RPMI7951 (cell line): ENCODE results near the gene GCLC. TPM values are rescaled to one million over a fixed set of nuclear protein-coding genes. Genes with fewer than 3 reads are reported as not detected.

Experiments used
- DNase-seq: peaks from one replicate; pipeline ENCODE4 v3.0.0-alpha.2; 2012; ENCODE audit warnings: low read depth
- total RNA-seq: library from RNA; depleted of rRNA; stranded (reverse); fragments of >200 nt; shearing (Covaris generic); gene quantifications from 2 replicates; pipeline ENCODE4 v1.2.3, GENCODE V29; 2014

GCLC gene
- total RNA-seq, 1 experiment from 2014 or later: 9.4 TPM

GRCh38 chr6:53524455-53524815 is 20.5 kb downstream of the GCLC start:
- no peak for DNase-seq

- no peak for DNase-seq
Measured at GRCh38 chr6:53523511-53524454, 21.1 kb downstream of the GCLC start.

- no peak for DNase-seq
Measured at GRCh38 chr6:53520320-53520928, 24.5 kb downstream of the GCLC start.

- no peak for DNase-seq
Measured at GRCh38 chr6:53518862-53519261, 26.0 kb downstream of the GCLC start.

- DNase-seq: peak; percentile 37
Measured at GRCh38 chr6:53517021-53517420, 27.9 kb downstream of the GCLC start.

DNA sequence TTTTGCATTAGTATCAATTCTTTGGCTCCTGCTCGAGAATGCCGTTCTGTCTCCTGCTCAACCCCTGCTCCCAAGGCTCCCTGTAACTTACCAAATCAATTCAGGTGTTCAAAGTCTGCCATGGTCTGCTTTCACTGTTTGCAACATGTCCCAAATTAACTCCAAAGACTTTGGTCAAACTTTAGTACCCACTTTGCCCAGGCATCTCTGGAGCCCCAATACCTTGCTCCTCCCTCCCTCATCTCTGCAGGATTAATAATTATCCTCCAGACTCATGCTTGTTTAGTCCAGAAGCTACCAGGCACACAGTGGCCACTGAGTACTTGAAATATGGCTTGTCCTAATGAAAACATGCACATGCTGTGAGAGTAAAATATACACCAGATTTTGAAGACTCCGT is 30.2 kb downstream of the GCLC start:
- DNase-seq: no peak

GRCh38 chr6:53513519-53513966 is 31.4 kb downstream of the GCLC start:
- no peak for DNase-seq

- no peak for DNase-seq
Measured at GRCh38 chr6:53513056-53513455, 31.8 kb downstream of the GCLC start.

DNA sequence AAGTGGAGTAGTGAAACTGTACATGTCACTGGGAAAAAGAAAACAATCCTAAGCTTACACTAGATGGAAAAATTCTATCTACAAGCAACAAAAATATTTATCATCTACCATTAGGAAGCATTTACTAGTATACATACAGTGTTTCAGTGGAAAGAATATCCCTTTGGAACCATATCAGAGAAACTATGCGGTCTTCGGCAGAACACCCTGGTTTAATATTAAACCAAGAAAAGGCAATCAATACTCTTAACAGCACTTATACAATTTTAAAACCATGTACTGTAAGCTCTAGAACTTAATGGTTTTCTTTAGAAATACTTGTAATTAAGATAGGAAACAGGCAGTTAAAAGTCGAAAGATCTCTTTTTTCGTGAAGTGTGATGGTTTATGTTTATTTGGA is 32.3 kb downstream of the GCLC start:
- no peak for DNase-seq

DNA sequence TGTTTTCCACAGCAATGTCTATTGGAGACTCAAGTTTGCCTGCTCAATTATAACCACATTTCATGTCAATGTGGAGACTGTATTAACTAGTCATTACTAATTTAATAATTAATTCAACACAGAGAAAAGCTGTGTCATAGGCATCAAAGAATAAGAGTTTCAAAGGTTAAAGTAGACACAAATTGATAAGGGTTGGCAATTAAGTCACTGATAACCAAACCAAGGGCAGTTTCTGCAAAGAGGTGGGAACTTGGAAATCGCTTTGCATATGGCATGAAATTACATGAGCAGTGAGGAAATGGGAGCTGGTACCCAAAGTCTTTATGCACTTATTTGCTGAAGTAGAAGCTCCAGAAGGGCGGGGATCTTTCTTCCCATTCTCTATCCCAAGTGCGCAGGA is 34.2 kb downstream of the GCLC start:
- DNase-seq: no peak

DNA sequence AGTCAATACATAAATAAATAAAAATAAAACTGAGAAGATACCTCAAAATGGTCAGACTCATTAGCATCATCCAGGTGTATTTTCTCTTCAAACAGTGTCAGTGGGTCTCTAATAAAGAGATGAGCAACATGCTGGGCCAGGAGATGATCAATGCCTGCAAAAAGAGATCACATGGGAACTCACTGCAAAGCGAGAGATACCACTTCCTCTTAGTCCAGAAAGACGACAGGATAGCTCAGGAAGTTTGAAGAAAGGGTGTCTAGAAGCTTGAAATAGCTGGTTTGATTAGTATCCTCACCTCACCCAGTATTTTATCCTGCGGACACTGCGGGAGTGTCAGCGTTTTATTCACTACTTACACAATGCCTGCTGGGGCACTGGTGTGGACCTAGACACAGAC is 38.0 kb downstream of the GCLC start:
- DNase-seq: no peak

DNA sequence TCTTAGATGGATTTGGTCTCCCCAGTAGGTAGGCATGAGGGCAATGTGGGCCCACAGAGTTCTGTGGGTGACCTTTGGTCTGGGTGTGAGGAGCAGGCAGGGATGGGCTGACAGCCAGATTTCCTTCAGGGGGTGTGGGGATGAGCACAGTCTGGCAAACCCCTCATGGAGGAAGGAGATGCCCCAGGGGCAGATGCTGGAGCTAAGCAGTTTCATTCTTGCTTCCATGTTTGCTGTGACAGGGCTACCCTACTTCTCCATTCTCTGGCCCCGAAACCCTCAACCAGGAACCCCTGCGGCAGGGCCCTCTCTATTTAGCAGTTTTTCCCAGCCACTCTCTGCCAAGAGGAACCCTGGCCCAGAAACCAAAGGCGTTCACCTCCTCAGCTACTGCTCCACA is 40.4 kb downstream of the GCLC start:
- no peak for DNase-seq

GRCh38 chr6:53503060-53503459 is 41.8 kb downstream of the GCLC start:
- DNase-seq: no peak

DNA sequence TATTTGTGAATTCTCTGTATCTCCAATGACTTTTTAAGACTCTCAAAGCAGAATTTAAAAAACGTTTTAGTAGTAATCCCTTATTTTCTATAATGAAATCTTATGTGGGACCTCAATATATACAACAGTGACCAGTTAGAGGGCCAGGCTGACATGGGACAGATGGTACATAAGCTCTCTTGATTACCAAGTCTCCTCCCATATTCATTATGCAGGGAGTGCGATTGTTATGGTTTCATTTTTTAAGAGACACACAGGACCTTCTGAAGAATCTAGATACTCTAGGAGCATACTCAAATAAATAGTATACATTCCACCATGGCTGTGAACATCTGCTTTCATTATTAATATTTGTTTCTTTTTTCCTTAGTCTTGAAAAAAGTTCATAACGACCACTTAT is 43.5 kb downstream of the GCLC start:
- no peak for DNase-seq

- DNase-seq: no peak
Measured at GRCh38 chr6:53500095-53500494, 44.8 kb downstream of the GCLC start.

GRCh38 chr6:53499094-53499493 is 45.8 kb downstream of the GCLC start:
- no peak for DNase-seq

- DNase-seq: no peak
Measured at GRCh38 chr6:53498649-53499048, 46.3 kb downstream of the GCLC start.

DNA sequence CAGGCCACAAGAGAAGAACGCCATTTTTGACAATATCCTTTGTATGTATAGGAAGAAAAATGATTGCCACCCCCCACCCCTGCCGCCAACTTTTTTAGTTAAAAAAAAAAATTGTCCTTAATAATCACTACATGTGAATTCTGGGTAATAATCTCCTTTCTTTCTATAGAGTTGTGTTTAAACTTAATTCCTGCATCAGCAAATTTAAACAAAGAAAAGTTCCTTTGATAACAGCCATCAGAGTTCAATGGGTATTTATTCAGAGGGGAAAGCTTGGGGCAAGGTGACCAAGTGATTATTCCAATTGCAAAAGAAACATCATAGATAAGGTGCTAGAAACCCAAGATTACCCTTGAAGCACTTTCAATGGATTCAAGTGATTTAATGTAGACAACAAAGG is 47.0 kb downstream of the GCLC start:
- DNase-seq: no peak

GRCh38 chr6:53496797-53497375 is 48.0 kb downstream of the GCLC start:
- peak; percentile 59 for DNase-seq

- no peak for DNase-seq
Measured at GRCh38 chr6:53495506-53496499, 49.1 kb downstream of the GCLC start.

DNA sequence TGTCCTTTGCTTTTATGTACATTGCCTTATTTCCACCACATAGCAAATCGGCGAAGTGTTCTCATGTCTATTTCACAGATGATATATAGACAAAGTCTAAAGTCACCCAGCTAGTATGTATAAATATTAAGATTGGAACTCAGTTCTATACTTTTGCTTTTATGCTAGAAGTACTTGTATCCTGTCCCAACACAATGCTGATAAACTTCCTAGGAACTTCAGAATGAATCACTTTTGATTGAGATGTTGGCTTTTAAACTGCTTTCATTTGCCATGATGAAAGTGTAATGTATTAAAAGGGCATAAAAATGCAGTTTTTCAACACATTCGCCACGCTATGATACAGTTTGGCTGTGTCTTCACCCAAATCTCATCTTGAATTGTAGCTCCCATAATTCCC is 50.8 kb downstream of the GCLC start:
- no peak for DNase-seq

- DNase-seq: no peak
Measured at GRCh38 chr6:53493635-53494025, 51.3 kb downstream of the GCLC start.
